SJCRH30 (cell line): ENCODE results near the gene ATP6V0E1. TPM values are rescaled to one million over a fixed set of nuclear protein-coding genes. Genes with fewer than 3 reads are reported as not detected.
"Not testable (repeated sequence)": the region's sequence is repeated elsewhere in the genome, so short reads cannot be mapped to it uniquely, and the experiment has no call there.

Source experiments
- DNase-seq, 2 experiments: peaks; one replicate each; pipeline ENCODE4 v3.0.0-alpha.2; 2015 to 2020
- H3K27ac ChIP-seq: fragments of 250-450 bp; sonication (Bioruptor Pico); 2 replicates; pipeline ENCODE4 v1.5.1; 2020; ENCODE audit warnings: mild to moderate bottlenecking, moderate library complexity
- H3K27me3 ChIP-seq: fragments of 250-450 bp; sonication (Bioruptor Pico); 2 replicates; pipeline ENCODE4 v1.5.1; 2020; ENCODE audit warnings: mild to moderate bottlenecking, moderate library complexity
- H3K36me3 ChIP-seq: fragments of 250-450 bp; sonication (Bioruptor Pico); 2 replicates; pipeline ENCODE4 v1.5.1; 2020; ENCODE audit warnings: mild to moderate bottlenecking, moderate library complexity
- H3K4me1 ChIP-seq: fragments of 250-450 bp; sonication (Bioruptor Pico); 2 replicates; pipeline ENCODE4 v1.5.1; 2020; ENCODE audit warnings: mild to moderate bottlenecking, moderate library complexity
- H3K4me3 ChIP-seq: fragments of 250-450 bp; sonication (Bioruptor Pico); 2 replicates; pipeline ENCODE4 v1.5.1; 2020; ENCODE audit warnings: mild to moderate bottlenecking, moderate library complexity
- H3K9me3 ChIP-seq: fragments of 250-450 bp; sonication (Bioruptor Pico); replicated peaks from 2 replicates; pipeline ENCODE4 v1.5.1; 2020; ENCODE audit warnings: mild to moderate bottlenecking, moderate library complexity
- total RNA-seq: library from RNA; depleted of rRNA; stranded (reverse); fragments of >200 nt; shearing (Covaris generic); gene quantifications from 2 replicates; pipeline ENCODE4 v1.2.3, GENCODE V29; 2014

Gene ATP6V0E1
- total RNA-seq, 1 experiment from 2014 or later: 83.0 TPM

- Histone ChIP-seq H3K9me3 (no peaks in the 10 kb centered on the region), H3K4me1 (peaks cover 10% of the 10 kb centered on the region; the same call in 1 of the 2 replicates), H3K27me3 (no peaks in the 10 kb centered on the region), H3K36me3 (peaks cover 20% of the 10 kb centered on the region), H3K27ac (peak overlapping the region; percentile 21), H3K4me3 (no peak overlapping the region)
- DNase-seq: peak; percentile 59 to 69
Observed at GRCh38 chr5:173025651-173026050, 42.1 kb downstream of the ATP6V0E1 start.

DNA sequence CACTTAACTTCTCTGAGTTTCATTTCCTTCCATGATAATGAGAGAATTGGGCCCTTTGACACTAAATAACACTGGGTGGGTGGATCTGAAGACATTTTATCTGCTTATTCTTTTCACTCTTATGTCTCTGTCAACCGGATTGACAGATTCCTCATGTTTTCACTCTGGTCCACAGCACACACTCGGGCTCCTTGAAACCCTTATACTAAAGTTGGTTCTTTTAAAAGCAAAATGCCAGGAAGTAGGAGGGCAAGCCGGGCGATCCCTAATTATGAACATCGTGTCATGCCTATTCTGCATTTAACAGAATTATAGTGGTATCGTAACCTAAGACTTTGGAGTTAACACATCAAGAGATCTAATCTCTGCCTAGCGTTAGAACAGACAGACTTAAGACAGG is 44.3 kb downstream of the ATP6V0E1 start:
- peaks cover 10% of the 10 kb centered on the region; the same call in 1 of the 2 replicates for H3K4me1 ChIP-seq
- no peaks in the 10 kb centered on the region for H3K9me3 ChIP-seq
- H3K27ac ChIP-seq: no peak overlapping the region
- no peak overlapping the region for H3K4me3 ChIP-seq
- no peaks in the 10 kb centered on the region for H3K27me3 ChIP-seq
- H3K36me3 ChIP-seq: peaks cover 17% of the 10 kb centered on the region
- DNase-seq: no peak

DNA sequence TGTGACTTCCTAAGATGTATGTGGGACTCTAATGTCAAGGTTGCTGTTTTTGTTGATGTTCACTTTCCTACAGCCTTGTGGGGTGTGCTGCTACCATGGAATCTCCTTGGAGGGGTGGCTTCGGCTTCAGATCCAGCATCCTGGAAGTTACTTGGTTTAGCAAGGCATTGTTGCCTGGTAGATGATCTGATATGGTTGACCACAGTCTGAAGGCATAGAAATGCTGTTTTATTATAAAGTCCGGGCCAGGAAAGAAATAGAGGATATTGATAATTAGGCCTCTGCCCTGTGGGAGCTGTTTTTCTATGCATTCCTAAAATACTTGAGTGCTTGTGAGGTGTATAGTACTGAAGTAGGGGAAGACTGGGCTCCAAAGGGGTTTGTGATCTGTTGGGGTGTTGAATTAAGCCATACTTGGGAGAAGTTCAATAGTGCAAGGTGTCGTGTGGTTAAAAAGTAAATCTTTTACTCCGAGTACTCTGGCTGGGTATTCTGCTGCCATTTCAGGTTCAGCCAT is 45.3 kb downstream of the ATP6V0E1 start:
- peaks cover 17% of the 10 kb centered on the region for H3K36me3 ChIP-seq
- DNase-seq: no peak
- peaks cover 10% of the 10 kb centered on the region; the same call in 1 of the 2 replicates for H3K4me1 ChIP-seq
- H3K4me3 ChIP-seq: no peak overlapping the region
- no peaks in the 10 kb centered on the region for H3K9me3 ChIP-seq
- H3K27ac ChIP-seq: no peak overlapping the region
- no peaks in the 10 kb centered on the region for H3K27me3 ChIP-seq

DNA sequence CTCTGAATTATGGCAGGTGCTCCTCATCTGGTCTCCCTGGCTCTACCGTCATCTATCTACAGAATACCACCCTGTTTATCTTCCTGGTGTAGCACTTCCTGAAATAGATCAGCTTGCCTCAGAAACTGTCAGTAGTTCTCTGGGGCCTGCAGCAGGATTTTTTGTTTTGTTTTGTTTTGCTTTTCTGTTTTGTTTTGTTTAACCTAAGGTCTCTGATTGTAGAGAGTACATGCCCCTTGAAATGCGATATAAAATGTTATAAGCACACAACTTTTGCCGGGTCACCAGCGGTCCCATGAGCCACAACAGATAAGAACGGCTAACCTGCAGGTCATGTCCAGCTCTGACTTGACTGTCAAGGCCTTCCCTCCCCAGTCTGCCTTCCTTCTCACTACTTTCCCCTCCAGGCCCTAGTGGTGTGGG is 45.9 kb downstream of the ATP6V0E1 start:
- Histone ChIP-seq H3K36me3 (peaks cover 15% of the 10 kb centered on the region), H3K4me1 (peaks cover 10% of the 10 kb centered on the region; the same call in 1 of the 2 replicates), H3K4me3 (no peak overlapping the region), H3K27ac (no peak overlapping the region), H3K27me3 (no peaks in the 10 kb centered on the region), H3K9me3 (no peaks in the 10 kb centered on the region)
- DNase-seq: no peak

DNA sequence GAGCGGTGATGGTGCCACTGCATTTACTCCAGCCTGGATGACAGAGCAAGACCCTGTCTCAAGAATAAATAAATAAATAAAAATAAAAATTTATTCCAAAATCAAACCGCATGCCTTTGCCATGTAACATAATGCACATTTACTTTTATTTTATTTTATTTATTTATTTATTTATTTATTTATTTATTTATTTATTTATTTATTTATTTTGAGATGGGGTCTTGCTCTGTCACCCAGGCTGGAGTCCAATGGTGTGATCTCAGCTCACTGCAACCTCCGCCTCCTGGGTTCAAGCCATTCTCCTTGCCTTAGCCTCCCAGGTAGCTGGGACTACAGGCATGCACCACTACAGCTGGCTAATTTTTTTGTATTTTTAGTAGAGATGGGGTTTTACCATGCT is 48.5 kb downstream of the ATP6V0E1 start:
- H3K9me3 ChIP-seq, H3K27ac ChIP-seq, DNase-seq, H3K4me3 ChIP-seq, H3K4me1 ChIP-seq, H3K27me3 ChIP-seq: not testable (repeated sequence)
- peaks cover 22% of the 10 kb centered on the region for H3K36me3 ChIP-seq

DNA sequence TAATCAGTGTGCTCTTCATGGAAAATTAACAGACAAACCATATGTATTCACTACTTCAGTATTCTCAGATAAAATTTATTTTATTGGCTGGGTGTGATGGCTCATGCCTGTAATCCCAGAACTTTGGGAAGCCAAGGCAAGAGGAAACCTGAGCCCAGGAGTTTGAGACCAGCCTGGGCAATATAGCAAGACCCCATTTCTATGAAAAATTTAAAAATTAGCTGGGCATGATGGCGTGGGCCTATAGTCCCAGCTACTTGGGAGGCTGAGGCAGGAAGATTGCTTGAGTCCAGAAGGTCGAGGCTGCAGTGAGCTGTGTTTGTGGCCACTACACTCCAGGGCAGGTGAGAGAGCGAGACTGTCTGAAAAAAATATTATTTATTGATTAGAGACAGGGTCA is 49.2 kb downstream of the ATP6V0E1 start:
- Histone ChIP-seq H3K4me1 (no peaks in the 10 kb centered on the region), H3K27me3 (no peaks in the 10 kb centered on the region), H3K9me3 (no peaks in the 10 kb centered on the region), H3K4me3 (no peak overlapping the region), H3K36me3 (peaks cover 22% of the 10 kb centered on the region), H3K27ac (no peak overlapping the region)
- DNase-seq: no peak

GRCh38 chr5:173033923-173034322 is 50.4 kb downstream of the ATP6V0E1 start:
- Histone ChIP-seq H3K9me3 (no peaks in the 10 kb centered on the region), H3K36me3 (peaks cover 16% of the 10 kb centered on the region), H3K27ac (no peak overlapping the region), H3K4me1 (no peaks in the 10 kb centered on the region), H3K4me3 (no peak overlapping the region), H3K27me3 (no peaks in the 10 kb centered on the region)
- DNase-seq: no peak

DNA sequence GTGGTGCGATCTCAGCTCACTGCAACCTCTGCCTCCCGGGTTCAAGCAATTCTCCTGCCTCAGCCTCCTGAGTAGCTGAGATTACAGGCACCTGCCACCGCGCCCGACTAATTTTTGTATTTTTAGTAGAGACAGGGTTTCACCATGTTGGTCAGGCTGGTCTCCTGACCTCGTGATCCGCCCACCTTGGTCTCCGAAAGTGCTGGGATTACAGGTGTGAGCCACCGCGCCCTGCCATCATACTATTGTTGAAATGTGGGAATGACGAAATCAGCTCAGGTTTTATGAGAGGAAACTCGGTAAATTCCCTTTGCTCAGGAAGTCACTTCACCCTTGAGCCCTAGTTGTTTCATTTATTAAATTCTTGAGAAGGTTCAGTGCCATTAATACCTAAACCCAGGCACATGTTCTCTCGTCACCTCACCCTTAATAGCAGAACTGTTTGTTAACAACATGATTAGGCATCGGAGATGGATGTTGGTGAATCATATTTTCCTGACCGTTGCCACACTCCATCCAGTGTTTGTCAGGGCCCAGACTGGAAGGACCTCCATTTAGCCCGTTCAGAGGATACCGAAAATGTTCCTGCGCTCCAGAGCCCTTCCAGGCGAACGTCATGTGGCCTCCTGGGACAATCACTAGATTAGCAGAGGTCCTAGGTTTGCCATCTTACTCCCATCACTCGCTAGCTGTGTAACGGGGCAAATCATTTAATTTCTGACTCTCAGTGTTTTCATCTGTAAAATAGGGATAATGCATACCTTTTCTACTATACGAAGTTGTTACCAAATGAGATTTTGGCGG is 52.5 kb downstream of the ATP6V0E1 start:
- no peak for DNase-seq
- H3K27me3 ChIP-seq: no peaks in the 10 kb centered on the region
- H3K27ac ChIP-seq: no peak overlapping the region

GRCh38 chr5:173039188-173039587 is 55.6 kb downstream of the ATP6V0E1 start:
- no peak overlapping the region for H3K4me3 ChIP-seq
- no peak overlapping the region for H3K27ac ChIP-seq
- H3K27me3 ChIP-seq: no peaks in the 10 kb centered on the region
- H3K36me3 ChIP-seq: peaks cover 8% of the 10 kb centered on the region
- H3K9me3 ChIP-seq: no peaks in the 10 kb centered on the region
- DNase-seq: no peak
- no peaks in the 10 kb centered on the region for H3K4me1 ChIP-seq

More for the DNA sequence above, 52.5 kb downstream of the ATP6V0E1 start:
- H3K9me3 ChIP-seq: no peaks in the 10 kb centered on the region
- H3K4me3 ChIP-seq: no peak overlapping the region
- peaks cover 12% of the 10 kb centered on the region for H3K36me3 ChIP-seq
- no peaks in the 10 kb centered on the region for H3K4me1 ChIP-seq

GRCh38 chr5:173039964-173040363 is 56.4 kb downstream of the ATP6V0E1 start:
- H3K4me1 ChIP-seq: no peaks in the 10 kb centered on the region
- no peak overlapping the region for H3K27ac ChIP-seq

GRCh38 chr5:173041881-173042762 is 58.6 kb downstream of the ATP6V0E1 start:
- no peak for DNase-seq
- Histone ChIP-seq H3K36me3 (no peaks in the 10 kb centered on the region), H3K4me1 (no peaks in the 10 kb centered on the region), H3K27ac (no peak overlapping the region), H3K9me3 (no peaks in the 10 kb centered on the region), H3K27me3 (no peaks in the 10 kb centered on the region), H3K4me3 (no peak overlapping the region)

More at GRCh38 chr5:173039964-173040363, 56.4 kb downstream of the ATP6V0E1 start:
- Histone ChIP-seq H3K27me3 (no peaks in the 10 kb centered on the region), H3K4me3 (no peak overlapping the region), H3K36me3 (peaks cover 2% of the 10 kb centered on the region), H3K9me3 (no peaks in the 10 kb centered on the region)
- DNase-seq: no peak

DNA sequence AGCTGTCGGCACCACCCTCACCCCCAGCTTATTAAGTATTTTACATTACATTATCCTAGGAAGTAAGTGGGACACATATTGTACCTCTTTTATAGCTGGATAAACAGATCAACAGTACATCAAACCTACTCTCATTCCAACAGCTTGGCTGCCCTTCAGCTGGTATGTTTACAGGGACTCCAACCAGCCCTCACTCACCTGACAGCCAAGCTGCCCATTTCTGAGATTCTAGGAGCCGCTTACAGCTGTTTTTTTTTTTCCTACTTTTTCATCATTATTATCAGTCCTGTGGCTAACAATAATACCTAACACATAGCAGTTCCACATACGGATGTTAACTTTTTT is 59.2 kb downstream of the ATP6V0E1 start:
- Histone ChIP-seq H3K36me3 (no peaks in the 10 kb centered on the region), H3K27ac (no peak overlapping the region)
- no peak for DNase-seq

GRCh38 chr5:173045474-173045873 is 61.9 kb downstream of the ATP6V0E1 start:
- Histone ChIP-seq H3K27ac (no peak overlapping the region), H3K9me3 (no peaks in the 10 kb centered on the region), H3K36me3 (no peaks in the 10 kb centered on the region), H3K27me3 (no peaks in the 10 kb centered on the region), H3K4me3 (no peak overlapping the region), H3K4me1 (no peaks in the 10 kb centered on the region)
- DNase-seq: no peak

More for the DNA sequence above, 59.2 kb downstream of the ATP6V0E1 start:
- Histone ChIP-seq H3K4me3 (no peak overlapping the region), H3K4me1 (no peaks in the 10 kb centered on the region), H3K27me3 (no peaks in the 10 kb centered on the region), H3K9me3 (no peaks in the 10 kb centered on the region)

DNA sequence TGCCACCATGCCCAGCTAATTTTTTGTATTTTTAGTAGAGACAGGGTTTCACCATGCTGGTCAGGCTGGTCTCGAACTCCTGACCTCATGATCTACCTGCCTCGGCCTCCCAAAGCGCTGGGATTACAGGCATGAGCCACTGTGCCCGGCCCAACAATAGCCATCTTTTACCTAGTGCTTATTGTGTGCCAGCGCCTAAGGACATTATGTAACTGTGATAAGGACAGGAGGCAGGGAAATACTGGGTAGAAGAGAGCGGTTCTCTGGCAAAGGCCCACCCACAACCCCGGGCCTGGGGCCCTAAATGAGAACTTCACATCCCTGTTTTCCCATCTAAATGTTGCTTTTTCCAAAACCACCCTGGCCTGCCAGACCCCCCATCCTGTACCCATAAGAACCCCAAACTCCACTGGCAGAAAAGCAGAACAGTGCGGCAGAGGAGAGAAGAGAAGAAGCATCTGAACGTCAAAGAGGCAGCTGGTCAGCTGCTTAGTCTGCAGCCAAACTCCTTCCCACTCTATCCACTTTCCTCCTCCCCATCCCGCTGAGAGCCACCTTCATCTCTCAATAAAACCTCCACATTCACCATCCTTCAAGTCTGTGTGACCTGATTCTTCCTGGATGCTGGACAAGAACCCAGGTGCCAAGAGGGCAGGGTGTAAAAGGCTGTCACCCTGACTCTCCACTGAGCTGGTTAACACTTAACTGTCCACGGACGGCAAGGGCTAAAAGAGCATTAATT is 63.7 kb downstream of the ATP6V0E1 start:
- not testable (repeated sequence) for H3K36me3 ChIP-seq, H3K9me3 ChIP-seq, H3K4me3 ChIP-seq, H3K27me3 ChIP-seq, H3K4me1 ChIP-seq, H3K27ac ChIP-seq, DNase-seq

GRCh38 chr5:173047838-173048105 is 64.2 kb downstream of the ATP6V0E1 start:
- DNase-seq: no peak

More at GRCh38 chr5:173047838-173048105, 64.2 kb downstream of the ATP6V0E1 start:
- Histone ChIP-seq H3K4me3 (no peak overlapping the region), H3K9me3 (no peaks in the 10 kb centered on the region), H3K27me3 (no peaks in the 10 kb centered on the region), H3K27ac (no peak overlapping the region), H3K36me3 (no peaks in the 10 kb centered on the region), H3K4me1 (peaks cover 8% of the 10 kb centered on the region; the same call in 1 of the 2 replicates)
